ENCODE measurements around the gene DHRS1.
A peak's percentile ranks its signal among the peaks of the same experiment; 100 is the strongest.

Gene DHRS1

DNA sequence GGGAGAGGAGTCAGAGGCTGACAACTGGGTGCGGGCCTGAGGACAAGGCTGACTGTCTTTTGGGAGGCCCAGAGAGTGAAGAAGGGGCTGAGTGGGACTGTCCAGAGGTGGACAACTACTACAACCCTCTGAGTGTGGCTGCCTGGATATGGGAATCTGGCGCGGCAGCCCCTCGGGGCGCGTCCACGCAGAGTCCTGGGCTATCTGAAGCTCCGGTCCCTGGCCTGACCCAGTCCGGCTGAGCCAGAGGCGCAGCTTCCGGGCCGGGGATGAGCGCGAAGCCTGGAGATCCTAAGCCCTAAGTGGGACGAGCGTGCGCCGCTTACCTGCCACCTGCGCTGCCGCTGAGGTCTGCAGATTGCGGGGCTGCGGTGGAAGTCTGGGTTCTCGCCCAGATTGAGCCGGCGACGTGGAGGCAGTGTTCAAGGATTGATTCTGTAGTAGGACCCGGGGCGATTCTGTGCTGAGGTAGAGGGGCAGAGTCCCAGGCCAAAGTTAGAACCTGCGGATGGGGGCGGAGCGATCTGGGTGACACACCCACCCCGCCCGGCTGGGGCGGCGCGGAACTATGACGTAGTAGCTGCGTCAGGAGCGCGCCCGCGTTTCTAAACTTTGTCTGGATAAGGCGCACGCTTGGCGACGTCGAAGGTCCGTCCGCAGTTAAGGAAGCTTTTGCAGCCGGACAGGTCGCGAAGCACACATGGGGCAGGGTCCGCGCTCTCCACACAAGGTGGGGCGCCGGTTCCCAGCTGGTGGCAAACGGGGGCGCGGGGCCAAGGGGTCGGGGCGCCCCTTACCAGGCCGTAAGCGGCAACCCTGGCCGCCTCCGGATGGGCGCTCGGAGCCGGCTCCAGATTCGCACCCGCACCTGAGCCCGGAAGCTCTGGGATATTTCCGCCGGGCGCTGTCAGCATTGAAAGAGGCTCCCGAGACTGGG, at the start of gene DHRS1, which contains the start of gene NOP9:
DHRS1 (minus strand) TSS at position 526 of the 937 bp plus-strand sequence. CDS start 674 bp downstream, outside the sequence.
NOP9 (plus strand) TSS at position 596 of the 937 bp plus-strand sequence; CDS start at position 701, 105 bp downstream.
- peak; percentile 89 for DNase-seq (ENCODE audit: low read depth)

DNA sequence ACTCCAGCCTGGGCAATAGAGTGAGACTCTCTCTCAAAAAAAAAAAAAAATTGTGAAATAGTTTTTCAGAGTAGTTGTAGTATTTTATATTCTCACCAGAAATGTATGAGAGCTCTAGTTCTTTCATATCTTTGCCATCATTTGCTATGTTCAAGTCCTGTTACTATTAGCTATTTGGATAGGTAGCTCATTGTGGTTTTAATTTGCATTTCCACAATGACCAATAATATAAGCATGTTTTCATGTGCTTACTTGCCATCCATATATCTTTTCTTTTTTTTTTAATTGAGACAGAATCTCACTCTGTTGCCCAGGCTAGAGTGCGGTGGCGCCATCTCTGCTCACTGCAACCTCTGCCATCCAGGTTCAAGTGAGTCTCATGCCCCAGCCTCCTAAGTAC, 48.6 kb upstream of the DHRS1 start:
- DNase-seq (ENCODE audit: low read depth) = no peak

DNA sequence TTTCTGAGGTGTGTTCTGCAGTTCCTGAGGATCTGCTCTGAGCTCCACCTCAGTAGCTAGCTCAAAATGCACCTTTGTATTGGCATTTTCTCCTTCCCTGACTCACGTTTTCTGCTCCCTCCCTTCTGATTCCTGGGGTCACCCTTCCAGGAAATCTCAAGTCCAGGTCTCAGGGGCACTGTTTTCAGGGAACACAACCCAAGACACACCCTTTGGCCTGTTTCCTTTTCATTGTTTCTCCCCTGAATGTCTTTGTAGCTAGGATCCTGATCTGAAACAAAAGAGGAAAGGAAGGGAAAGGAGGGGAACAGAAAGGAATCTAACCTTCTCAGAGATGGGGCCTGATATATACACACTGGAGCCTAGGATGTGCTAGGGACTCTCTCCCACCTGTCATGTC, 47.6 kb upstream of the DHRS1 start:
- DNase-seq (ENCODE audit: low read depth) = no peak

DNA sequence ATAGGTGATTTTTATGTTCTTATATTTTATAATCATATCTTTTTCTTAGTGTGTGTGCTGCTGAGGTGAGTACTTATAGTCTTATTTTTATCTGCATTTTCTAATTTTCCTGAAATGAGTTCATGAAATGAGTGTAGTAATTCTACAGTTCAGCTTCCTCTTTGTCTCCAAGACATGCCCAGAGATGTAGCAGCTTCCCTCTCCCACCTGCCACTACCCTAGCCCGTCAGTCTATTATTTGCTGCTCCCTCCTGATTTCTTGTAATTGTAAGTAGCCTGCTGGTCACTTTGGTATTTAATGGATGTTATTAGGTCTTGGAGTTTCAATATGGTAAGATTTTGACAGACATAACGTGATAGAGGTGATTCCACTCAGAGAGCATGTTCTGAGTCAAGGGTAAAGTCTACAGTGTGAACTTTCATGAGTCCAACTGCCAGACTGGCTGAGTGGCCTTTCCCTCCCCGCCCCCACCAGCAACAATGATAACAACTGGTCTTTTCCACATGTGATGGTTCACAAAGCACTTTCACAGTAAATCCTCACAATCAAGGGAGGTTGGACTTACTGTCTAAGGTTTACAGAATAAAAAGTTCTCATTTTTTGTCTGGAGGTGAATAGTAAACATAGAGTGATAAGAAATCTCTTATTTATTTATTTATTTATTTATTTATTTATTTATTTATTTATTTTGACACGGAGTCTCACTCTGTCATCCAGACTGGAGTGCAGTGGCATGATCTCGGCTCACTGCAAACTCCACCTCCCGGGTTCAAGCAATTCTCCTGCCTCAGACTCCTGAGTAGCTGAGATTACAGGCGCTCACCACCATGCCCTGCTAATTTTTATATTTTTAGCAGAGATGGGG, 44.4 kb upstream of the DHRS1 start:
- DNase-seq (ENCODE audit: low read depth) = no peak

DNA sequence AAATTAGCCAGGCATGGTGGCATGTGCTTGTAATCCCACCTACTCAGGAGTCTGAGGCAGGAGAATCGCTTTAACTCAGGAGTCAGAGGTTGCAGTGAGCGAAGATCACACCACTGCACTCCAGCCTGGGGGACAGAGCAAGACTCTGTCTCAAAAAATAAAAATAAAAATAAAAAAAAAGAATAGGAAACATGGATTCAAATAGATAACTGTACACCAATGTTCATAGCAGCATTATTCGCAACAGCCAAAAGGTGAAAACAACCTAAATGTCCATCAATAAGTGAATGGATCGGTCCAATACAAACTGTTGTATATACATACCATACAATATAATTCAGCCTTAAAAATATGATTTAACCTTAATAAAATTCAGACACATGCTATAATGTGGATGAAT, 43.3 kb upstream of the DHRS1 start:
- no peak for DNase-seq (ENCODE audit: low read depth)

DNA sequence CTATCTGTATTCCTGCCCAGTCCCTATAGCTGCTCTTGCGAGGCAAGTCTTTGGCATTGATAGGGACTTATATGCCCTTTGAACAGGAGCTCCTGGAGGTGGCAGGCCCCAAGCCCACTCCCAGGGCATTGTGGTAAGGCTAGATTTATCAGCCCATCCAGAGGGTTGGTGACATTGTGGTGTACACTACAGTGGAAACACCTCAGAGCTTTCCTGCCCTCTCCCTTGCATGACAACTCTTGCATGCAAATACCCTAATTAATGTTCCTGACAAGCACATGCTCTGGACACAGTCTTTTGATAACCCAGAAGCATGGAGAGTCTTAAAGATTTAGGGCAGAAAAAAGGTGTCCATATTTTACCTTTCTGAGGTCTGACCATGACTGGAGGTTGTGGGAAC, 41.0 kb upstream of the DHRS1 start:
- no peak for DNase-seq (ENCODE audit: low read depth)

DNA sequence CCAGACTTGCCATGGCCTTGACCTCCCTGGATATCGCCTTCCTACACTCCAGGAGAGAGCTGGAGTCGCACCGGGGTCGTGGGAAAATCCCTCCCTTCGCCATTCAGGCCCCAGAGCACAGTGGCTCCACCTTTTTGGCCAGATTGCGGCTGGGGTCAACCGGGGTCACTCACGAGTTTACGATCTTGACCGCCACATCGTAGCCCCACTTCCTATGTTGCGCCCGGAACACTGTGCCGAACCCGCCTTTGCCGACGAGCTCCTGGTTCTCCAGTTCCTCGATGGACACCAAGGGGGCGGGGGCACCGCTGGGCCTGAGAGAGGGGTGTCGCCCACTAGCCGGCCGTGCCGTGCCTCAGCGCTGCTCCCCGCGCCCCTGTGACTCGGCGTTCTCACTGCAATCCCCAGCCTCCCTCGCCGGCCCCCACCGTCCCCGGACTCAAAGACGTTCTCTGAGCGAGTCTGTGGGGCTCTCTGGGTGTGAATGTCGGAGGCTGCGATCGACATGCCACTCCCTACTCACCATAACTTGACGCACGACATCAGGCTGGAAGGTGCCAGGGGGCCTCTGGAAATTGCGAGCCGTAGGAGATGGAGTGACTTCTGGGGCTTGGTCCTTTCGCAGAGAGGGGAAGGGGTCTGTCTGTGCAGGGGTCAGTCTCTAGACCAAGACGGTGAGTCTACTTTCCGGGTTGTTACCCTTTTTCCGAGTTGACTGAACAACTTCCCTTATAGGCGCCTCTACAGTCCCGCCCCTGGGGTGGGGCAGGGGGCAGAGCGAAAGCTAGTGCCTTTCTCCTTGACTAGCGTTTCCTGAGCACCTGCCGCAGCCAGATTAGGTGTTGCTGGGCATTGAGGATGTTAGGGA, 39.9 kb upstream of the DHRS1 start, which contains the start of gene RIPK3:
RIPK3 (minus strand) TSS at position 708 of the 868 bp plus-strand sequence; CDS start at position 543, 165 bp downstream.
- peak; percentile 51 for DNase-seq (ENCODE audit: low read depth)

DNA sequence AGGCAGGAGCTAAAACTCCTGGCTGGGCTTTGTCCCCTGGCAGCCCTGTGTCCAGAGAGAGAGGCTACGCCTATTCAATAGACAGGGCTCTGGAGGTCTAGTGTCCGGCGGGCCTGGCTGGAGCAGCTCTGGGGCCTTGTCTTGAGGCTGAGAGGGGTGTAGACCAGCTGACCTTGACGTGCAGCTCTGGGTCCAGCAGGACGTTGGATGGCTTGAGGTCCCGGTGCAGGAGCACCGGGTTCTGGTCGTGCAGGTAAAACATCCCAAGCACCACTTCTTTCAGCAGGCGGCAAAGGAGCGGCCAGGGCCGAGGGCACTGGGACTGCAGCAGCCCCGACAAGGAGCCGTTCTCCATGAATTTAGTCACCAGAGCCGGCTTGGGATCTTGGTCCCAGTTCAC, 39.3 kb upstream of the DHRS1 start:
- no peak for DNase-seq (ENCODE audit: low read depth)

DNA sequence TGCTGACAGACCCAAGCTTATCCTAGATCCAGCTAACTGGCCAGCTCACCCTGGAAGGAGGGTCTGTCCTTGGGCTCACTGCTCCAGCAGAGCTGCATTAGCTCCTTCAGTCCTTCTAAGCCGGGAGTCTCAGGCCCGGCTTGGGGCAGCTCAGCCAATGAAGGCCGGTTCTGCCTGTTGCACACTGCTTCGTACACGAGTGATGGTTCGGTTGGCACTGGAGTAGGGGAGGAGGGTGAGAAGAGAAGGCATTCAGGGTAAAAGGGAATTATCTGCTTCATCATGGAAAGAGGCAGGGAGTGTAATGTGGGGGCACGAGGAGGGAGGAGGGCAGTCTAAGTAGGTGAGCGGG, 38.2 kb upstream of the DHRS1 start:
- no peak for DNase-seq (ENCODE audit: low read depth)

DNA sequence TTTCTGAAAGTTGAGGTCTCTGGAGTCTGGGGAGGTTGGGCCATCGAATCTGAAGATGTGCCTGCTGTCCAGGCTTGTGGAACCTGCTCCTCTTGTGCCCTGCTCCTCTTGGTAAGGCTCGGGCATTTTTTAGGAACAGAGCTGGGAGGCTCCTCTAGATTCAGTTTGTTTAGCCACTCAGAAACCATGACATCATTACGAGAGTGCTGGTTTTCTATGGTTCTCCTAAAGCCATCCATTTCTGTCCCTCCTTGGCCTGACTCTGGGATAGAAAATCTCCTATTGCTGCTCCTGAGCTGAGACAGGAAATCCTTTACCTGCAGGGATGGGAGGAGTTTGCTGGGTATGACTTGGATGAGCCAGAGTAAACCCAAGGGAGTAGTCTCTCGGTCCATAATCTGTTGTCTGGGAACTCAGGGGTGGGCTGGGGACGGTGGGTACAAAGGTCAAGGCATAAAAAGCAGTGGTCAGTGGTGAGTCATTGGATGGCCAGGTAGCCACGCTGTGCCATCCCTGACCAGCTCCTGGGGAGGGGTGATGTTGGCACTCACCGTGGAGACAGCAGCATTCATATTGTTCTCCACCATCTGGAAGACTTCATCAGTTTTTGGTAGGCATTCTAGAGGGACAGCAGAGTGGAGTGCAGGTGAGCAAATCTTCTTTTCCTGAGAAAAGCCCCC, 37.7 kb upstream of the DHRS1 start:
- DNase-seq (ENCODE audit: low read depth) = no peak

DNA sequence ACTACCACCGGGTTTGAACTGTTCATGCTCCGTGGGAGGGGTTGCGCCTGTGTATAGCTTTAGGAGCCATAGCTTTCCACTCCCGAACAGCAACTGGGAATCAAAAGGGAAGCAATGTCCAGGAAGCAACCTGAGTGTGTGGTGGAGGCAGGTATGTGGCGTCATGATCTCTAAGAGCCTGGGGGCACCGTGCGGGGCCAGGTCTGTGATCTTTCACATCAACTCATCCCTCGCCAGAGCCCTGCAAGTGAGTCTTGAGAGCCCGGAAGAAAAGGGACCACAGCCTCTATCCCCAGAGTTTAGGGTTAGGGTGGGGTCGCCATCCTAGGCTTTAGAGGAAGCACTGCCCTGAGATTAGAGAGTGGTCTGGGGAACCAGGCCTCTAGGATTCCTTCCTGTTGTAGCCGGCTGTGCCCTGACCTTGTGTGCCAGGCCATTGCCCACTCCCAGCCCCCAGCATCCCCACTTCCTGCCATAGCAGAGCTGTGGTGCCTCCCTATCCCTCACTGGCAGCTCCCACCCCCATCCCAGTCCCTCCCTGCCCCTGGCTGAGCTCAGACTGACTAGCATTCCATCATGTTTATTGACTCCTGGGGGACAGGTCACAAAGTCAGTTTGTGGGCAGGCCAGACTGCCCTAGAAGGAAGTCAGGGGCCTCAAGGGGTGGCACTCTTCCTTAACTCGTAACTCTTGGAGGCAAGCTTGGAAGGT, 36.0 kb upstream of the DHRS1 start:
- DNase-seq (ENCODE audit: low read depth) = no peak

DNA sequence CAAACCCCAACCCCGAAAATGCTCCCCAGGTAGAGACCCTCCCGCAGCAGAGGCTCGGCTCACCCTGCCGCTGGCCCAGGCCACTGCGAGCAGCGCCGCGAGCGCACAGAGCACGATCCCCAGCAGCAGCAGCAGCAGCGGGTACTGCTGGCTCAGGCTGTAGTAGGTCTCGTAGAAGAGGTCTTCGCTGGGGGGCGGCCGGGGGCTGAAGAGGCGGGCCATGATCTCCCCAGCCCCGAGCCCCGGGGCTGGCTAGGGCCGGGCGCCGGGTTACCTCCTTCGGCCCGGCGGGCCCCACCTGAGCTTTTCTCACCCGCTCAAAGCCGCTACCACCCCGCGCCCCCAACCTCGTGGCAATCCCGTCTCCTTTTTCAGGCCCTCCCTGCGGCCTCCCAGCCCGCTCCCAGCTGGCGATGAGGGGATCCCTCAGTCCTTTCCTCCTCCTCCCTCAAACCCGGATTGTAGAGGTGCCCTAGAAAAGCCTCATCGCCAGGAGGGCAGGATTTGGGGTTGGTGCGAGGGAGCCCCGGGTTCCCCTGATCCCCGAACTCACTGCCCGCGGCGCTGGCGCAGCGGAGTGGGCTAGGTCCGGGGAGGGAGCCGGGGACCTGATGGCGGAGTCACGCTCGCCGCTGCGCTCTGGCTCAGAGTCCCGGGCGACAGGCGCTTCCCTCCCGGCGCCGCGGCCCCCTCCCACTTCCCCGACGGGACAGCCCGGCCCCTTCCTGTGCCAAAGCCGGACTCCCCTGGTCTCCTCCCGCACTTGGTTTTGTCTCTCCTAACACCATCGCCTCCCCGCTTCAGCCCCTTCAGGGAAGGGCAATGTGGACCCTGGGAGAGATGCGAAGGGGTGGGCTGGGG, 35.1 kb upstream of the DHRS1 start, which contains the start of gene ADCY4:
ADCY4 (minus strand) TSS at position 641 of the 861 bp plus-strand sequence; CDS start at position 222, 419 bp downstream.
- DNase-seq (ENCODE audit: low read depth) = no peak

DNA sequence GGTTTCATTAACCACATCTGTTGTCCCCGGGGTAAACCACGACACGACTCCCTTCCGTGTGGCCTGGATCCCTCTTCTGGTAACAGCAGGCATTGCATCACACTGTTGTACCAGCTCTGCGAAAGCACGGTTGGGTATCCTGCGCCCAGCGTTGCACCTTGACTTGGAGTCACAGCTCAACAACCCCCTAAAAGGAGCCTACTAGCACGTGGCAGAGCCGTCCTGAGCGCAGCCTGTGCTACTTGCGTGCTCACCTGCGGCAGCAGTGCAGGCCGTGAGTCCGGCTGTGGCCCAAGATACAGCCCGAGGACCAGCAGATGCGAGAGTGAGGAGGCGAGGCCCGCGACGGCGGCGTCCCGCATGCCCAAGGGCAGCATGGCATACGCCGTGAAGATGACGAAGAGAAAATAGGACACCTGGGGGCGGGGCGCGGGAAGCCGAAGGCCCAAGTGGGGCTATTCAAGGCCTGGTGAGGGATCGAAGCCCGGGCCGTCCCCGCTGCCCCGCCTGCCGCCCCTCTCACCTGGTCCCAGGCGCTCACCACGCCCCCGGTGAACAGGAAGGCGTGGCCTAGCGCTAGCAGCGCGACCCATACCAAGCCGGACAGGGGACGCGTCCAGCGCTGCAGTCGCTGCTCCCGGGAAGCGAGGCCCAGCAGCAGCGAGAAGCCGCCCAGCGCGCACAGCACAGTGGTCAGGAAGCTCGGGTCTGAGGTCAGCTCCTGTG, 32.9 kb upstream of the DHRS1 start:
- DNase-seq (ENCODE audit: low read depth) = peak; percentile 73

DNA sequence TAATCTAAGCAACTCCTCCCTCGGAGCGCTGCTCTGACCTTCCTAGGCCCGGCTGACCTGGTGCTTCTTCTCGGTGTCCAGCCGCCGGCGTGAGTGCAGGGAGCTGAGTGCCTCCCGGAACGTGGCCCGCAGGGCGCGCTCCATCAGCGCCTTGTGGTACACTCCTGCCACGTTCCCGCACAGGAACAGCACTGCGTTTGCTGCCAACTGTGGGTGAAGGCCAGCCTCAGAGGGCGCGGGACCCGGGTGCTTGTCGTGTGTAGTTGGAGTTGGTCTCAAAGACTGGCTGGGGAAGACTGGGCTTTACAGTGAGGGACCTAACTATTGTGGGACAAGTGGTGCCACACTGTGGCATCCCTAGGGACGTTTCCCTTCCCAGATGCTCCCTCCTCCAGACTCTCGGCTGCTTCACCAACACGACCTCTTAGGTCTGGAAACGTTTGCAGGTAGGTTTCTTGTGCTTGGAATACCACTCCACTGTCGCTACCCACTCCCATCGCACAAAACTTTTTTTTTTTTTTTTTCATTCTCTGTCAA, 32.2 kb upstream of the DHRS1 start:
- DNase-seq (ENCODE audit: low read depth) = no peak

DNA sequence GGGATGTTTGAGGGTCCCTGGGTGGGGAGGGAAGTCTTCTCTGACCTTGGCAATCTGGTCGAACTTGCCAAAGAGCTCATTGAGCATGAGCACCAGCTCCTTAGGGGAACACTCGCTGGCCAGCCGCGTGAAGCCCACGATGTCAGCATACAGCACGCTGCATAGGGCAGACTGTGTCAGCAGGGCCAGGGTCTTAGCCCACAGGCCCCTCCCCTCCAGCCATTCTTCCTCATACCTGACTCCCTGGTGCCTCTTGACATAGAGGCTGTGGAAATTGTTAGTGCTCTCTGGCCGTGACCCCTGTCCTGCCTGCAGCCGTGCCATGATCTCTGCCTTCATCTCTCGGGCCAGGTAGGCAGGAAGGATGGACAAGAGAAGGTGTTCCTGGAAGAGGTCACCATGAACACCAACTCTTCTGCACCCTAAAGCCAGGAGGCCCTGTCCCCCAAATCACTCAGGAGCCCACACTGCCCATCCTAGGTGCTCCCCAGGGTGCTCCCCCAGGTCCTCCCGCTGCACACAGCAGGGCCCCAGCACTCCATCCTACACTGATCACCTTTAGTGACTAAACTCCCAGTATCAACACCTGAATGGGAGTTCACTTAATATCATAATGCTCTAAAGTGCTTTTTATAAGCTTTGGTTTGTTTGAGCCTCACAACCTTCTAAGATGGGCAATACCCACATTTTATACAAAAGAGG, 31.5 kb upstream of the DHRS1 start:
- DNase-seq (ENCODE audit: low read depth) = no peak

DNA sequence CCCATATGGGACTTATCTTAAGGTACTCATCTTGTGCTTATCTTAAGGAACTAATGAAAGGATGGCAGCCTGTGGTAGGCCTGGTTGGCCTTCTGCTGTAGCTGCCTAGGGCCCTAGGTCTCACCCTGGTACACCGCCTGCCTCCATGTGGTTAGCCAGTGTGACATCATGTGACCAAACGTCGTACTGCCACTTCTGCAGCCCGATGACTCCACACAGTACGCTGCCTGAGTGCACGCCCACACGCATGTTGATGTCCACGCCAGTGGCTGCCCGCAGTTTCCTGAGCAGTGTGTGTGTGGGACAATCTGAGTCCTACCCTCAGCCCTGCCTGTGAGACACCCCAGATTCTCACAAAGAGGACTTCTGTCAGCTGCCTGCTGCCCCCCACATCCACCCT, 30.2 kb upstream of the DHRS1 start:
- peak; percentile 39 for DNase-seq (ENCODE audit: low read depth)

DNA sequence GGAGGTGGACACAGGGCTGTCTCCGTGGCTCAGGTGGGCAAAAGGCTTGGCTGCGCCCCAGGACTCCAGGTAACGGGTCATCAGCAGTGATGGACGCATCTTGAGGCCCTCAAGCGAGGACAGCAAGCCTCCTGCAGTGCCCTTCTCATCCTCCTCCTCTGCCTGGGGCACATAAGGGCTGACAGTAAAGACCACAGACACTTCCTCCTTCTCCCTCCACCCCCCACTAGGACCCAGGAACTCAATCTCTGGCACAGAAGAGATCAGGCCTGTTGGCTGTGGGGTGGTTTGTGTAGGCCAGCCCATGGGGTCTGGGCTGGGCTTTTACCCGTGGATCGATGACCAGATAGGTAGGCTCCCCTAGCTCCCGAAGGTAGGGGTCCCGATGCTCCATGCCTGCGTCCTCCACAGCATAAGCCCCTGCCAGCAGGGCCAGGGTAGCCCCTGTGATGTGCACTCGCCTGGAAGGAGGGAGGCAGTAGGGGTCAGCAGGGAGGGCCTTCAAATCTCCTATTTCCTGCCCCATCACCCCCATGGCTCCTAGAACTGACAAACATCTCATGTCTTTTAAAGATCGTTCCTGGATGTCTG, 29.6 kb upstream of the DHRS1 start:
- DNase-seq (ENCODE audit: low read depth) = no peak
